SK-N-SH treated with all-trans-retinoic acid at 6 μM for 48 hours (cell line): ENCODE measurements around the gene ACTR2.

Experiments used
- ARNTL ChIP-seq: fragments of 450-650 bp; formaldehyde crosslinking; IDR thresholded peaks from 2 replicates; pipeline ENCODE4 v1.5.0; 2020; ENCODE audit warnings: low read depth, mild to moderate bottlenecking, moderate library complexity, borderline replicate concordance
- GLIS3 ChIP-seq: fragments of 250-450 bp; sonication (Bioruptor Pico); IDR thresholded peaks from 2 replicates; pipeline ENCODE4 v1.5.0; 2020; ENCODE audit warnings: mild to moderate bottlenecking, moderate library complexity
- SNAI2 ChIP-seq: fragments of 250-450 bp; sonication (Bioruptor Pico); IDR thresholded peaks from 2 replicates; pipeline ENCODE4 v1.5.0; 2020; ENCODE audit warnings: mild to moderate bottlenecking, moderate library complexity
- TCF4 ChIP-seq: fragments of 250-450 bp; sonication (Bioruptor Pico); IDR thresholded peaks from 2 replicates; pipeline ENCODE4 v1.8.0; 2021; ENCODE audit warnings: mild to moderate bottlenecking, moderate library complexity, borderline replicate concordance
- ZFP30 ChIP-seq: fragments of 450-650 bp; formaldehyde crosslinking; IDR thresholded peaks from 2 replicates; pipeline ENCODE4 v1.5.0; 2022; ENCODE audit warnings: mild to moderate bottlenecking, moderate library complexity
- ZNF565 ChIP-seq: fragments of 450-650 bp; formaldehyde crosslinking; conservative IDR thresholded peaks from 2 replicates; pipeline ENCODE4 v1.5.0; 2020; ENCODE audit warnings: low read depth, mild to moderate bottlenecking, moderate library complexity
- TF ChIP-seq, protein P1 (sequence below): fragments of 250-450 bp; sonication (Bioruptor Pico); IDR thresholded peaks from 2 replicates; pipeline ENCODE4 v1.5.1; 2020; ENCODE audit warnings: low read depth, mild to moderate bottlenecking, moderate library complexity

DNA sequence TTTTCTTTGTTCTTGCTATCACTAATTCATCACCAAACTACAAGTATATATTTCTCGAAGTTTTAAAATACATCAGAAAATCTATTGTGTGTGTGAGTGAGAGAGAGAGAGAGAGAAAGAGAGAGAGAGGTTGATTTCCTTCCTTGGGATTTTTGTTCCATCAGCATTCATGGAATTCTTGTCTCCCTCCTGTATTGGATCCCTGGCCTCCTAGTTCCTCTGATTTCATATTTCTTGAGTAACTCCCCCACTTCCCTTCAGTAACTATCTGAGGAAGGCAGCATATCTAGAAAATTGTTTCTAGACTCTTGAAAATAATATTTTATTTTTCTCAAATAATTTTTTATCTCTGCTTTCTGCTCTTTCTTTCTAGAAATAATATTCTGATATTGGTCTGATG is 13.3 kb upstream of the ACTR2 start:
- TF ChIP-seq ZNF565 (CRISPR knock-in tag) (no peak), SNAI2 (CRISPR knock-in tag) (no peak), ZFP30 (no peak), ARNTL (CRISPR knock-in tag) (no peak), TCF4 (CRISPR knock-in tag) (no peak), GLIS3 (CRISPR knock-in tag) (no peak)
- TF ChIP-seq, protein P1, sequence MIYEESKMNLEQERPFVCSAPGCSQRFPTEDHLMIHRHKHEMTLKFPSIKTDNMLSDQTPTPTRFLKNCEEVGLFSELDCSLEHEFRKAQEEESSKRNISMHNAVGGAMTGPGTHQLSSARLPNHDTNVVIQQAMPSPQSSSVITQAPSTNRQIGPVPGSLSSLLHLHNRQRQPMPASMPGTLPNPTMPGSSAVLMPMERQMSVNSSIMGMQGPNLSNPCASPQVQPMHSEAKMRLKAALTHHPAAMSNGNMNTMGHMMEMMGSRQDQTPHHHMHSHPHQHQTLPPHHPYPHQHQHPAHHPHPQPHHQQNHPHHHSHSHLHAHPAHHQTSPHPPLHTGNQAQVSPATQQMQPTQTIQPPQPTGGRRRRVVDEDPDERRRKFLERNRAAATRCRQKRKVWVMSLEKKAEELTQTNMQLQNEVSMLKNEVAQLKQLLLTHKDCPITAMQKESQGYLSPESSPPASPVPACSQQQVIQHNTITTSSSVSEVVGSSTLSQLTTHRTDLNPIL (CRISPR knock-in tag), result no peak
